ENCODE results near the gene UNKL. TPM values are rescaled to one million over a fixed set of nuclear protein-coding genes. Genes with fewer than 3 reads are reported as not detected.

Gene UNKL
- polyA plus RNA-seq, 6 donors from 2014 or later = 7.2 to 25.7 (median 9.2) TPM

DNA sequence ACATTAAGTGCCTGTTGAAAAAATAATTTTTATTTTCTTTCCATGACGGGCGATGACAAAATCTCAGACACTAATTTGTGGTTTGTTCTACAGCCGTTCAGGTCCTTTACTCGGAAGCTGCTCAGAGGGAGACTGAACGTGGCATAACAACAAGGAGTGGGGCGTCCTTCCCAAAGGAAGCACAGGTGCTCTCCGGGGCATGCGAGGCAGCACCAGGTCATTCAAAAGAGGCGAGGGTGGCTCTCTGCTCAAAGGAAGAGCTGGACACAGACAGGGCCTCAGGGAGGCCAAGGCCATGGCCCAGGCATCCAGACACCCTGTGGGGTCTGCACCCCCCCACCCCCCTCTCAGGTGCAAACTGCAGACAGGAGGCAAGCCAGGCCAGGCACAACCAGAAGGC, 16.2 kb downstream of the UNKL start:
- no peaks in the 10 kb centered on the region for H3K36me3 Mint-ChIP-seq
- DNase-seq (no peak), ATAC-seq (ENCODE audit: low read depth in 2 of 2) (no peak)
- H3K27me3 Mint-ChIP-seq = no peaks in the 10 kb centered on the region
- H3K4me1 Mint-ChIP-seq = peaks cover 0 to 7% (median 2%) of the 10 kb centered on the region in 3 donors
- H3K9me3 Mint-ChIP-seq = no peaks in the 10 kb centered on the region
- no peak overlapping the region for H3K27ac Mint-ChIP-seq
- H3K4me3 Mint-ChIP-seq = peak overlapping the region in 1 of 8 donors; percentile 9

DNA sequence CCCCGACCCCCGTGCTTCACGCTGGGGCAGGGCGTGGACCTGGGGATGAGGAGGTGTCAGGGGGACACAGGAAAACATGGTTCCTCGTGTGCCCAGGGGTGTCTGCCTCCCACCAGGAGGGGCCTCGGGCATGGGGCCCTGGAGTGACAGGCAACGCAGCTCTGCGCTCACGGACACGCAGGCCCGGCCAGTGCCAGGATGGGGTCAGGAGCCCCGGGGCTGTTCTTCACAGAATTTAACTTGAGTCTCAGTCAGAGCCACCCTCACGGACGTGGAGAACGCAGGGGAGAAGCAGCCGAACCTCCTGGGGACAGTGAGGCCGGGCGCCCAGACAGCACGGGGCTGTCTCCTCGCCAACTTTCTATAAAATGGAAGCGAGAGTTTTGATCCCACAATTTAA, 16.7 kb downstream of the UNKL start:
- no peaks in the 10 kb centered on the region for H3K36me3 Mint-ChIP-seq

DNA sequence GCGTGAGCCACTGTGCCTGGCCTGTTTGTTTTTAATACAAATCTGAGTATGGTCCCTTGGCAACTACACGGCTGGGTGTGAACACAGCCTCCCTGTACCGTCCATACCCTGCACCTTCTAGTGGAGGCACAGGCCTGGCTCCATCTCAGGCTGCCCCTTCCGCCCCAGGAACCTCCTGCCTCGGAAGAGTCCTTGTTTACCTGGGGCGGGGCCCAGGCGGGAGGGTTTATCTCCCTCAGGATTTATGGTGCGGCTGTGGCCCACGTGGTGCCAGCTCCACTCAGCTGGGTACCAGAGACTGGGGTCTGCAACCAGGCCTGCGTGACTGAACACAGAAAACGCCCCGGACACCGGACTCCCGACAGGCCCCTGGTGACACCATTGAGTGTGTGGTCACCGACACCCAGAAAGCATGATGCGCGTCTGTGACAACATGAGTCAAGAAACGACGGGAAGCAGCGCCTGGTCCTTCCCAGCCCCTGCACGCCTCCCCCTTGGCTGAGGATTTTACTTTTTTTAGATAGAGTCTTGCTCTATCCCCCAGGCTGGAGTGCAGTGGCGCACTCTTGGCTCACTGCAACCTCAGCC, 19.0 kb downstream of the UNKL start:
- no peak for DNase-seq
- no peak overlapping the region for H3K4me3 Mint-ChIP-seq
- peak overlapping the region in 1 of 6 donors; percentile 59 for H3K27ac Mint-ChIP-seq
- no peaks in the 10 kb centered on the region for H3K27me3 Mint-ChIP-seq
- no peaks in the 10 kb centered on the region for H3K36me3 Mint-ChIP-seq
- peaks cover 0 to 4% (median 0%) of the 10 kb centered on the region in 3 donors for H3K4me1 Mint-ChIP-seq
- no peaks in the 10 kb centered on the region for H3K9me3 Mint-ChIP-seq
- no peak for ATAC-seq (ENCODE audit: low read depth in 2 of 2)

More for the DNA sequence above, 16.7 kb downstream of the UNKL start:
- no peaks in the 10 kb centered on the region for H3K9me3 Mint-ChIP-seq
- H3K27ac Mint-ChIP-seq = no peak overlapping the region
- H3K4me1 Mint-ChIP-seq = peaks cover 0 to 4% (median 0%) of the 10 kb centered on the region in 3 donors
- ATAC-seq (ENCODE audit: low read depth in 2 of 2) (no peak), DNase-seq (no peak)
- no peak overlapping the region for H3K4me3 Mint-ChIP-seq
- no peaks in the 10 kb centered on the region for H3K27me3 Mint-ChIP-seq

DNA sequence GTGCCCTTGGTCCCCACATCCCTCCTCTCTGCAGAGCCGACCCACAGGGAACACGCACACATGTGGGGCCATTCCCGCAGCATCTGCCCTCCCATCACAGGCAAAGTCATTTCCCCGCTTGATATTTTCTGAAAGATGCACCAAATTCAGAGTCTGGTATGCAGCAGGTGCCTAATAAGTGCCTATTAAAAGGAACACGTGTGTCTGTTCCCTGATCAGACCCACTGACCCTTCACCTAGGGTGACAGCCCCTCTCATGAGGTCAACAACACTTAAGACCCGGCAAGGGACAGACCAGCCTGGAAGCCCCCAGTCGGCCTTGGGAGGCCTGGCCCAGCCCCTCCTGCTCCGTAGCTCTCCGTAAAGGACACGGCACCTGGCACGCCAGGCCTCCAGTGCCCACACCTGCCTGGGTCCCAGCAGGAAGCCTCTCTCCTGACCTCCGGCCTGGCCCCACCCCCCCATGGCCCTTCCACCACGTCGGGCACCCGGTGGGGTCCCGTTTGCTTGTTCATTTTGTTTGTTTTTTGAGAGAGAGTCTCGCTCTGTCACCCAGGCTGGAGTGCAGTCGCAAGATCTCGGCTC, 20.0 kb downstream of the UNKL start:
- H3K4me3 Mint-ChIP-seq = no peak overlapping the region
- no peaks in the 10 kb centered on the region for H3K27me3 Mint-ChIP-seq
- peaks cover 0 to 4% (median 0%) of the 10 kb centered on the region in 3 donors for H3K4me1 Mint-ChIP-seq
- ATAC-seq (ENCODE audit: low read depth in 2 of 2) (no peak), DNase-seq (no peak)
- no peaks in the 10 kb centered on the region for H3K36me3 Mint-ChIP-seq
- H3K27ac Mint-ChIP-seq = peak overlapping the region in 1 of 6 donors; percentile 70
- H3K9me3 Mint-ChIP-seq = no peaks in the 10 kb centered on the region

DNA sequence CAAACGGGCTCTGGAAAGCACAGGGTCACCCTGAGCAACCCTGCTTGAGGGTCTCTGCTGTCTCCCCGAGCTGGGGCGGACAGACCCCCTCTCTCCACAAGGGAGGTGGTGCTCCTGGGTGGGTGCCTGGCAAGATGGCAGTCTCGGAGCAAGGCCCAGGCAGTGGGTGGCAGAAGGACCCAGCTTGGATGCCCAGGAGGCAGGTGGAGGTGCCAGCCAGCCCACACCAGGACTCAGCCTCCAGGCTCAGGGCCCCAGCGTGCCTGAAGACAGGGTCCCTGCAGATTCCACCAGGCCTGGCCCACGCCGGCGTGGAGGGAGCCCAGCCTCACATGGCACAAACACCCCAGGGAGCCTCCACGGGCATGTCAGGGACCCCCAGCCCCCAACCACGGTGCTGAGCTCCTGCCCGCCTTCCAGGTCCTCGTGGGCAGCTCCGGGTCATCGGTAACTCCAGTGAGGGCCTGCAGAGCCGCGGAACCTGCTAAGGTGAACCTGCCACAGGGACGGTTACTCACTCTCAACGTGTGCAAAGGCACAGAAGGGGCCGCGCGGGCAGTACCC, 20.8 kb downstream of the UNKL start:
- H3K27ac Mint-ChIP-seq = no peak overlapping the region
- H3K4me1 Mint-ChIP-seq = peaks cover 0 to 4% (median 0%) of the 10 kb centered on the region in 3 donors
- H3K36me3 Mint-ChIP-seq = no peaks in the 10 kb centered on the region
- no peak overlapping the region for H3K4me3 Mint-ChIP-seq
- DNase-seq = no peak
- H3K9me3 Mint-ChIP-seq = no peaks in the 10 kb centered on the region
- no peak for ATAC-seq (ENCODE audit: low read depth in 2 of 2)
- no peaks in the 10 kb centered on the region for H3K27me3 Mint-ChIP-seq

DNA sequence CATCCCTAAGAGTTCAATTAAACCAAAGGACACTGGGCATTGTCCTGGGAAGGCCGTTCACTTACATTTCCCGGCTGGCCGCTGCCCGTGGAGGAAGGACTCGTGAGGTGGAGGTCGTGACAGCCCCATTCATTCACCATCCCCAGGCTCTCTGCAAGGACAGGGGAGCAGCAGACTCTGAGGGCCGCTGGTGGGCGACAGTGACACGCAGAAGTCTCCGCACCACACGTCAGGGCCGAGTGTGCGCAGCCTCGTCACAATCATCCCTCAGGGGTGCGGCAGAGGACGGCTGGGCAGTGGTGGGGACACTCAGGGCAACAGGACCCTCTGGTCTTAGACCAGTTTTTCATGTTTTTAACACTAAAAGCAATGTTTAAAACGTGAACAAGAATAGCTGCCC, 21.7 kb downstream of the UNKL start:
- Mint-ChIP-seq H3K9me3 (no peaks in the 10 kb centered on the region), H3K4me3 (peak overlapping the region in 1 of 8 donors; percentile 38), H3K36me3 (no peaks in the 10 kb centered on the region), H3K4me1 (no peaks in the 10 kb centered on the region), H3K27me3 (no peaks in the 10 kb centered on the region), H3K27ac (peak overlapping the region in 1 of 6 donors; percentile 24)
- DNase-seq (no peak), ATAC-seq (ENCODE audit: low read depth in 2 of 2) (no peak)

DNA sequence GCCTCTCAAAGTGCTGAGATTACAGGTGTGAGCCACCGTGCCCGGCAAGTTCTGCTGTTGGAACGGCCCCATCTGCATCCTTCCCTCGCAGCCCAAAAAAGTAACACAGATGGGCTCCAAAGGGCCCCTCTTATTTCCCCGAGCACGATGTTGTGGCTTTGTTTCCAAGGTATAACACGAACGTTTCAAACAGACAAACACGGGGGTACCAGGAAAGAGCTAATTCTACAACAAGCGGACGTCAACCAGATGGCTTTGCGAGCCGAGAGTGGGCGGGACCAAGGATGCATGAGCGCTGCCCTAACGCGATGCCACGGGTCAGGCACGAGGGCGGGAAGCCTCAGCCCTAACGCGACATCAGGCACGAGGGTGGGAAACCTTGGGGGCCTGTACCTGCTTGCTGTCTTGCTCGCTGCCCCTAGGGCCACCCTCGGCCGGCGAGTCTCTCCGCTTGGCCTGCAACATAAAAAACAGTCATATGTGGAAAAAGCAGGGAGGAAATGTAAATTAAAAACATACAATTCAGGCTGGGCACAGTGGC, 24.2 kb downstream of the UNKL start:
- no peak overlapping the region for H3K4me3 Mint-ChIP-seq

DNA sequence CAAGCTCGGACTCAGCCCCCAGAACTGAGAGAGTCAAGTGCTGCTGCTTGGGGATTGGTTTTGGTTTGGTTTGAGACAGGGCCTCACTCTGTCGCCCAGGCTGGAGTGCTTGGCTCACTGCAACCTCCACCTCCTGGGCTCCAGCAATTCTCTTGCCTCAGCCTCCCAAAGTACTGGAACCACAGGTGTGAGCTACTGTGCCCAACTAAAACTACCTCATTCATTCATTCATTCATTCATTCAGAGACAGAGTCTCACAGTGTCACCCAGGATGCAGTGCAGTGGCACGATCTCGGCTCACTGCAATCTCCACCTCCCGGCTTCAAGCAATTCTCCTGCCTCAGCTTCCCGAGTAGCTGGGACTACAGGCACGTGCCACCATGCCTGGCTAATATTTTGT, 24.7 kb downstream of the UNKL start:
- Mint-ChIP-seq H3K4me3 (no peak overlapping the region), H3K27me3 (no peaks in the 10 kb centered on the region), H3K4me1 (peaks cover 0 to 11% (median 3%) of the 10 kb centered on the region in 3 donors), H3K27ac (no peak overlapping the region), H3K9me3 (no peaks in the 10 kb centered on the region), H3K36me3 (peaks cover 0 to 5% of the 10 kb centered on the region in 2 donors)
- no peak for ATAC-seq (ENCODE audit: low read depth in 2 of 2)
- DNase-seq = no peak

More for the DNA sequence above, 24.2 kb downstream of the UNKL start:
- H3K27ac Mint-ChIP-seq = peak overlapping the region in 1 of 6 donors; percentile 88
- no peaks in the 10 kb centered on the region for H3K9me3 Mint-ChIP-seq
- H3K36me3 Mint-ChIP-seq = no peaks in the 10 kb centered on the region
- DNase-seq (no peak), ATAC-seq (ENCODE audit: low read depth in 2 of 2) (no peak)
- no peaks in the 10 kb centered on the region for H3K27me3 Mint-ChIP-seq
- peaks cover 0 to 8% (median 3%) of the 10 kb centered on the region in 3 donors for H3K4me1 Mint-ChIP-seq

DNA sequence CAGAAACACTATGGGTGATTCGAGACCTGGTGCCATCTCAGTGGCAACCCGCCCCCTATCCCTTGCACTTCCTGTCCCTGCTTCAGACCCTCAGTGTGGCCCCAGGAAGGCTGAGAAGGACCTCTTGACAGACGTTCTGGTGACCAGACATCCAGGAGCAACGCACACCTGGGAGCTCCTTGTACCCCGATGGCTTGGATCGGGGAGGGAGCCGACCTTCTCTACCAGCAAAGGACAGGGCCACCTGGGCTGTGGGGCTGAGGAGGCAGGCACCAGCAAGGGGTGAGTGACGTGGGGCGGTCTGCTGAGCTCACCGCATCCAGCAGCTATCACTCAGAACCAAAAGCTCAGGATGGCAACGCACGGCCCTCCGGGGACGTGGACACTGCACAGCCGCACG, 27.2 kb downstream of the UNKL start:
- no peak for DNase-seq
- Mint-ChIP-seq H3K27ac (no peak overlapping the region), H3K27me3 (no peaks in the 10 kb centered on the region), H3K4me1 (peaks cover 0 to 13% (median 3%) of the 10 kb centered on the region in 3 donors), H3K36me3 (peaks cover 0 to 7% of the 10 kb centered on the region in 2 donors), H3K9me3 (no peaks in the 10 kb centered on the region), H3K4me3 (no peak overlapping the region)
- ATAC-seq (ENCODE audit: low read depth in 2 of 2) = no peak

DNA sequence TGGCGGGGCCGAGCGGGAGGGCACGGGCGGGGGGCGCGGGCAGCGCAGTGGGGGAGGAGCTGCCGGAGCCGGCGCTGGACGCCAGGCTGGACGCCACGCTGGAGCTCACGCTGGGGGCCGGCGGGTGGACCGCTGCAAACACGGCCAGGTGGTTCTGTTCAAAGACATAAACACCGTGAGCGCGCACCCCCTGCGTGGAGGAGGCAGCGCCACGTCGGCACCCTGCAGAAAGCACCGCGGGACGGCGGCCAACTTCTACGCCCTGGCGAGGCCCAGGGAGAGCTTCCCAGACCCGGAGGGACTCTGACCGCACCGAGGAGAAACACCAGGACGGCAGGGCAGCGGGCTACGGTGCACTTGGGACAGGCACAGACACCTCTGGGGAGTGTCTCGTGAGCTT, 29.3 kb downstream of the UNKL start:
- H3K27me3 Mint-ChIP-seq = no peaks in the 10 kb centered on the region
- no peaks in the 10 kb centered on the region for H3K9me3 Mint-ChIP-seq
- H3K4me1 Mint-ChIP-seq = peaks cover under 1 to 15% (median 5%) of the 10 kb centered on the region in 3 donors
- H3K4me3 Mint-ChIP-seq = no peak overlapping the region
- H3K36me3 Mint-ChIP-seq = peaks cover 0 to 7% of the 10 kb centered on the region in 2 donors
- DNase-seq = no peak
- ATAC-seq (ENCODE audit: low read depth in 2 of 2) = no peak
- H3K27ac Mint-ChIP-seq = no peak overlapping the region

DNA sequence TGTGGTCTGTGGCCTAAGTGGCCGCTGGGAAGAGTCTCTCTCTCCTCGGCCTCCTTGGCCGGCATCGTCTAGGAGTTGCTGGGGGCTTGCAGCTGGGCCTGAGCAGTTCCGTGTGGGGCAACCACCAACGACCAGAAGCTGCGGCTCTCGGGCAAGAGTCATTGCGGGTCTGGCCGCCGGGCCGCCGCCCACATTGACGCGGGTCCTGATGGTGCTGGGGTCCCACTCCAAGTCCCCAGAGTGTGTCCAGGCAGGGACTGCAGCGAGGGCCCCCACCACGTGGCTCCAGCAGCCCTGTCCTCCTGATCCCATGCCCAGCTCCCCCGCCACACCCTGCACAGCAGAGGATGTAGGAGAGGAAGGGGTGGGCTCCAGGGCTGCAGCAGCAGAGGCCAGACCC, 30.9 kb downstream of the UNKL start:
- no peak overlapping the region for H3K4me3 Mint-ChIP-seq
- DNase-seq (no peak), ATAC-seq (ENCODE audit: low read depth in 2 of 2) (no peak)
- no peaks in the 10 kb centered on the region for H3K9me3 Mint-ChIP-seq
- H3K36me3 Mint-ChIP-seq = peaks cover 0 to 7% of the 10 kb centered on the region in 2 donors
- H3K4me1 Mint-ChIP-seq = peaks cover 10 to 25% (median 12%) of the 10 kb centered on the region in 3 donors
- H3K27me3 Mint-ChIP-seq = no peaks in the 10 kb centered on the region
- H3K27ac Mint-ChIP-seq = no peak overlapping the region

DNA sequence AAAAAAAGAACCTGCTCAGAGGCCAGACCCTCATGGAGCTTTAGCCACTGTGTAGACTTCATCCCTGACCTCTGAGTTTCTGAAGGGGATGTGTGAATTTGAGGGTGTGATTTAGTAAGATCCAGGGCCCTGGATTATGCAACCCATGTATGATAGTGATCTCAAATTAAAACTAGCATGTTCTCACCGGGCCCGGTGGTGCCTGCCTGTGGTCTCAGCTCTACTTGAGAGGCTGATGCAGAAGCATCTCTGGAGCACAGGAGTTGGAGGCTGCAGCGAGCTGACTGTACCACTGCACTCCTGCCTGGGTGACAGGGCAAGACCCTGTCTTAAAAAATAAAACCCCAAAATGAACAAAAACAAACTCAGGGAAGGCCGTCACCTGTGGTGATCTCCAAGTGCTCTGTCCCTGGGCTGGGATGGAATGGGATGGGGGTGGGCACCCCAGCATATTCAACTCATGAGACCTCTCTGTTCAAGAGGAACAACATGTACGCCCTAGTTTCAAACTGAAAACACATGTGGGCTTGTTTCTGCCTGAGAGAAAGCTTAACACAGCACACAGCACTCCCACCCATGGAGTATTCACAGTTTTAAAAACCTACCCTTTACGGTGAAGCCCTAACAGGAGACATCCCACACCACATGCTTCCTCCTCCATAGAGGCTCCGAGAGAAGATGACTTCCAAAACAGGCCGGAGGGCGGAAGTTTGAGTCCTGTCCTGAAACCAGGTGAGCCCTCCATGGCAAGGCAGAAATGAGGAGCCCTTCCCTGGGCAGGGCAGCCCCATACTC, 32.7 kb downstream of the UNKL start:
- no peaks in the 10 kb centered on the region for H3K27me3 Mint-ChIP-seq
- H3K4me1 Mint-ChIP-seq = peaks cover 17 to 31% (median 19%) of the 10 kb centered on the region in 3 donors
- no peak overlapping the region for H3K4me3 Mint-ChIP-seq
- H3K9me3 Mint-ChIP-seq = no peaks in the 10 kb centered on the region
- ATAC-seq (ENCODE audit: low read depth in 2 of 2) (no peak), DNase-seq (no peak)
- H3K27ac Mint-ChIP-seq = no peak overlapping the region
- H3K36me3 Mint-ChIP-seq = peaks cover 0 to 7% of the 10 kb centered on the region in 2 donors

DNA sequence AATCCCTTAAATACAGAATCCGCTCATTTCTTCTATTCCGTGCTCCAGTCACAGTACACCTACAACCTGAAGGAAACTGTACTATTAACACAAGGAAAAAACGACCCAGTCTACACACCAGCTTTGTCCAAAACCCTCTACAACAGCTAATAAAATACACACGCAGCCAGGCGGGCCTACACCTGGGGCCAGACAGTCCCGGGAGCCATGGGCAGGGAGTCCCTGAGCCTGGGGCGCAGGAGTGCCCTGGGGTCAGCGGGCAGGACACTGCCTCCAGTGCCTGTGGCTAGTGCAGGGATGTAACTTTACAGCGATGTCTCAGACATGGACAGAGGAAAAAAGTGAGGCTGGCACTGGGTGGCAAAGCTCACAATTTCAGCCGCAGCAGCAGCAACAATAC, 34.3 kb downstream of the UNKL start:
- no peaks in the 10 kb centered on the region for H3K27me3 Mint-ChIP-seq
- no peak for ATAC-seq (ENCODE audit: low read depth in 2 of 2)
- H3K4me3 Mint-ChIP-seq = peak overlapping the region; percentile 76 to 86 (median 79)
- no peaks in the 10 kb centered on the region for H3K9me3 Mint-ChIP-seq
- peaks cover 0 to 7% of the 10 kb centered on the region in 2 donors for H3K36me3 Mint-ChIP-seq
- peaks cover 16 to 32% (median 21%) of the 10 kb centered on the region in 3 donors for H3K4me1 Mint-ChIP-seq
- H3K27ac Mint-ChIP-seq = peak overlapping the region in 5 of 6 donors; percentile 56 to 88 (median 83)
- no peak for DNase-seq

All from naive B cell (primary cell).